Naive thymus-derived CD8-positive, alpha-beta T cell (primary cell): Measurements from ENCODE around the gene NCKAP5. TPM values are rescaled to one million over a fixed set of nuclear protein-coding genes. Genes with fewer than 3 reads are reported as not detected.

Experiments used
- ATAC-seq, 2 donors: fragments of 150-1000 bp; cut with Tn5 transposase in 1 of 2; sonication (Bioruptor Pico), chemical (Tn5 transposase) in 1 of 2; 1 replicate in 1 of 2; 2 replicates in 1 of 2; pipeline ENCODE4 v1.10.0; 2021; ENCODE audit warnings: mild to moderate bottlenecking in 2 of 2, moderate library complexity in 2 of 2
- POLR2A ChIA-PET: fragments of 350-600 bp; sonication (Branson Sonifier 250); formaldehyde crosslinking; loops from one replicate; lab custom pipeline; 2021; ENCODE audit warnings: antibody characterized with exemption; lab: Charles Lee
- DNase-seq, 10 donors: peaks; one replicate each; pipeline versions ENCODE4 v3.0.0 to v3.0.0-alpha.2; 2020 to 2022
- H3K27ac Mint-ChIP-seq, 10 donors: one replicate each; pipeline ENCODE4 v1.8.0; 2020 to 2022; ENCODE audit warnings: mild to moderate bottlenecking in 10 of 10, mixed read lengths in 10 of 10, moderate library complexity in 4 of 10, inconsistent platforms in 1 of 10
- H3K27me3 Mint-ChIP-seq, 5 donors: one replicate each; pipeline ENCODE4 v1.8.0; 2021 to 2022; ENCODE audit warnings: mixed read lengths in 5 of 5
- H3K36me3 Mint-ChIP-seq, 3 donors: one replicate each; pipeline ENCODE4 v1.8.0; 2020 to 2022; ENCODE audit warnings: mixed read lengths in 3 of 3, mild to moderate bottlenecking in 2 of 3, inconsistent platforms in 1 of 3
- H3K4me1 Mint-ChIP-seq, 4 donors: one replicate each; pipeline ENCODE4 v1.8.0; 2021 to 2022; ENCODE audit warnings: mixed read lengths in 4 of 4
- H3K4me3 Mint-ChIP-seq, 10 donors: one replicate each; pipeline ENCODE4 v1.8.0; 2020 to 2022; ENCODE audit warnings: mild to moderate bottlenecking in 10 of 10, mixed read lengths in 10 of 10, moderate library complexity in 6 of 10, inconsistent platforms in 1 of 10
- H3K9me3 Mint-ChIP-seq, 9 donors: one replicate each; pipeline ENCODE4 v1.8.0; 2020 to 2022; ENCODE audit warnings: mixed read lengths in 9 of 9, mild to moderate bottlenecking in 3 of 9, inconsistent platforms in 1 of 9, moderate library complexity in 1 of 9
- polyA plus RNA-seq, 3 donors: library from polyadenylated mRNA; unstranded; fragments of 300-500 nt; fragmentation: Illumina TruSeq; gene quantifications; one replicate each; pipeline ENCODE4 v1.2.3, GENCODE V29; 2021
- total RNA-seq, 8 experiments: library from RNA in 2 of 8; stranded (reverse) in 2 of 8; gene quantifications; one replicate each; pipeline ENCODE4 v1.2.3 and lab custom pipeline; 2021 to 2026

NCKAP5 gene
- total and polyA plus RNA-seq, 5 experiments from 2014 or later: not detected

DNA sequence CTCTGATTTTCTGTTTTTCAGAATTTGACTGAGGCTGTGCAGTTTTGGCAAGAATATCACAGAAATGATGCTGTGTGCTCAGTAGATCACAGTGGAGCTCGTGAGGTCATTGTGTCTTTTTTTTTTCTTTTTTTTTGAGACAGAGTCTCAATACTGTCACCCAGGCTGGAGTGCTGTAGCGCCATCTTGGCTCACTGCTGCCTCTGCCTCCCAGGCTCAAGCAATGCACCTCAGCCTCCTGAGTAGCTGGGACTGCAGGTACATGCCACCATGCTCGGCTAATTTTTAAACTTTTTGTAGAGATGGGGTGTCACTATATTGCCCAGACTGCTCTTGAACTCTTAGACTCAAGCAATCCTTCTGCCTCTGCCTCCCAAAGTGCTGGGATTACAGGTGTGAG, 203.6 kb downstream of the NCKAP5 start:
- Mint-ChIP-seq H3K27ac (no peak overlapping the region), H3K4me3 (no peak overlapping the region)

GRCh38 chr2:133363884-133364283, 204.4 kb downstream of the NCKAP5 start:
- ATAC-seq (no peak), DNase-seq (no peak)
- POLR2A ChIA-PET: no interaction called here
- Mint-ChIP-seq H3K27ac (no peak overlapping the region), H3K4me3 (no peak overlapping the region), H3K4me1 (no peaks in the 10 kb centered on the region), H3K9me3 (peaks cover 0 to 16% (median 2%) of the 10 kb centered on the region in 9 donors), H3K27me3 (peaks cover 0 to 2% (median 0%) of the 10 kb centered on the region in 5 donors), H3K36me3 (no peaks in the 10 kb centered on the region)

More for the DNA sequence above, 203.6 kb downstream of the NCKAP5 start:
- Mint-ChIP-seq H3K36me3 (no peaks in the 10 kb centered on the region), H3K9me3 (peaks cover 0 to 16% (median 0%) of the 10 kb centered on the region in 9 donors), H3K27me3 (peaks cover 0 to 4% (median 0%) of the 10 kb centered on the region in 5 donors), H3K4me1 (no peaks in the 10 kb centered on the region)
- ATAC-seq (no peak), DNase-seq (no peak)
- POLR2A ChIA-PET: no interaction called here

DNA sequence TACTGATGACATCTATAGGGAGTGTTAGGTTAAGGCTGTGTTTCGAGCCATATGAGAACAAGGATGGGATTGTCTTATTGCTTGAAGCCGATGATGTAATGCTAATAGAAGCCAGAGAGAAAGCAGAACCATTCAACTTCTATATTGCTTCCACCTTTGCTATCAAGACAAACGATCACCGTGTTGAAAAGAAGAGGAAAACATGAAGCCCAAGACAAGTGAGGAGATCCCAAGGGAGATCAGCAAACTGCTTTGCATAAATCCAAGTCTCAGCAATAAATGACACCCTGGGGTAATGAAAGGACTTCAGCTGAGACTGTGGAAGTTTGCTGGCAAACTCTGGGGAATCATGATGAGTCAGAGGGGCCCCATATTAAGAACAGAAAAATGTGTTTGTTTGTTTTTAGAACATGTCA, 206.2 kb downstream of the NCKAP5 start:
- no peak for DNase-seq
- H3K4me1 Mint-ChIP-seq: no peaks in the 10 kb centered on the region
- POLR2A ChIA-PET: no interaction called here
- no peaks in the 10 kb centered on the region for H3K36me3 Mint-ChIP-seq
- peaks cover 0 to 5% (median 2%) of the 10 kb centered on the region in 5 donors for H3K27me3 Mint-ChIP-seq
- ATAC-seq: no peak
- peaks cover 0 to 16% (median 0%) of the 10 kb centered on the region in 9 donors for H3K9me3 Mint-ChIP-seq
- H3K27ac Mint-ChIP-seq: no peak overlapping the region
- H3K4me3 Mint-ChIP-seq: no peak overlapping the region

GRCh38 chr2:133360882-133361281, 207.4 kb downstream of the NCKAP5 start:
- no peak overlapping the region for H3K27ac Mint-ChIP-seq
- no peaks in the 10 kb centered on the region for H3K36me3 Mint-ChIP-seq
- H3K9me3 Mint-ChIP-seq: peaks cover 0 to 16% (median 0%) of the 10 kb centered on the region in 9 donors
- no peak overlapping the region for H3K4me3 Mint-ChIP-seq
- DNase-seq (no peak), ATAC-seq (no peak)
- no peaks in the 10 kb centered on the region for H3K4me1 Mint-ChIP-seq
- POLR2A ChIA-PET: no interaction called here
- peaks cover 0 to 5% (median 2%) of the 10 kb centered on the region in 5 donors for H3K27me3 Mint-ChIP-seq

- peaks cover 0 to 16% (median 0%) of the 10 kb centered on the region in 9 donors for H3K9me3 Mint-ChIP-seq
- H3K27me3 Mint-ChIP-seq: peaks cover 0 to 5% (median 2%) of the 10 kb centered on the region in 5 donors
- POLR2A ChIA-PET: no interaction called here
- DNase-seq: no peak
- no peak for ATAC-seq
- no peaks in the 10 kb centered on the region for H3K4me1 Mint-ChIP-seq
- H3K36me3 Mint-ChIP-seq: no peaks in the 10 kb centered on the region
- H3K27ac Mint-ChIP-seq: no peak overlapping the region
- H3K4me3 Mint-ChIP-seq: no peak overlapping the region
Observed at GRCh38 chr2:133360190-133360589, 208.1 kb downstream of the NCKAP5 start.

DNA sequence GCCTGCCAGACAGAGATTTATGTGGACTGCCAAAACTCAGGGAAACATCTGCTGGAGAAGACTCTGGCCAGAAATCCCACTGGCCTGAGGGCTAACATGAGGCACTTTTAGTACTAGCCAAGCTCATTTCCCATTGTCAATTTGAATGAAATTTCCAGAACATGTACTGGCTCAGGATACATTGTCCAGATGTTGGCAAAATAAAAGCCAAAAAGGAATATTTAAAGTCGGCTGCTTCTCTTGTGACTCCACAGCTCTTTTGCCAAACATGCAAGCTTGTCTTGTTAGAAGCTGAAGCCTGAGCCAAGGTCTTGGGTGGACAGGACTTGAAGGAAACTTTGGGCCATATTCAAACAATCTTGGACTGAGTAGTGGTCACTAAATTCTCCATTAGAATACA, 215.5 kb downstream of the NCKAP5 start:
- H3K36me3 Mint-ChIP-seq: no peaks in the 10 kb centered on the region
- H3K9me3 Mint-ChIP-seq: peaks cover 0 to 18% (median 4%) of the 10 kb centered on the region in 9 donors
- H3K4me1 Mint-ChIP-seq: no peaks in the 10 kb centered on the region
- DNase-seq: no peak
- ATAC-seq: no peak
- POLR2A ChIA-PET: no interaction called here
- peaks cover 0 to 5% (median 0%) of the 10 kb centered on the region in 5 donors for H3K27me3 Mint-ChIP-seq
- H3K27ac Mint-ChIP-seq: no peak overlapping the region
- H3K4me3 Mint-ChIP-seq: no peak overlapping the region

DNA sequence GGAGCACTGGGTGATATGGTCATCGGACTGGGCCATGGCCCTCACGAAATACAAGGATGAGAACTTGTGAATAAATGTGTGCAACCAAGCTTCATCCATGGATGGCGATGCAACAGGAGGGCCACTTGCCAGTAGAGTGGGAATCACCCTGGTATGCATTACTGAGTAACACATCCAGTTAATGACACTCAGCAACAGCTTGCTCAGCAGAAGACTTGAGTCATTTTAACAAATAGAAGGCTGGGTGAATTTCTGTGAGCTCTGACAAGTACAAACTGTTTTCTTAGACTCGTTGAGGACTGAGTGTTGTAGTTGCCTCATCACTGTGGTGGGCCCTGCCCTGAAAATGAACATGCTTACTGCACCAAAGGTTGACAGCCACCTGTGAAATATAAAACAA, 221.6 kb downstream of the NCKAP5 start:
- no peaks in the 10 kb centered on the region for H3K4me1 Mint-ChIP-seq
- no peaks in the 10 kb centered on the region for H3K36me3 Mint-ChIP-seq
- H3K4me3 Mint-ChIP-seq: no peak overlapping the region
- peaks cover 0 to 21% (median 2%) of the 10 kb centered on the region in 9 donors for H3K9me3 Mint-ChIP-seq
- DNase-seq (no peak), ATAC-seq (no peak)
- peaks cover 0 to 8% (median 0%) of the 10 kb centered on the region in 5 donors for H3K27me3 Mint-ChIP-seq
- POLR2A ChIA-PET: no interaction called here
- no peak overlapping the region for H3K27ac Mint-ChIP-seq

GRCh38 chr2:133345638-133346037, 222.6 kb downstream of the NCKAP5 start:
- H3K4me1 Mint-ChIP-seq: no peaks in the 10 kb centered on the region
- ATAC-seq: no peak
- no peak overlapping the region for H3K27ac Mint-ChIP-seq
- H3K9me3 Mint-ChIP-seq: peaks cover 0 to 11% (median 0%) of the 10 kb centered on the region in 9 donors
- no peak for DNase-seq
- H3K4me3 Mint-ChIP-seq: no peak overlapping the region
- POLR2A ChIA-PET: no interaction called here
- H3K27me3 Mint-ChIP-seq: peaks cover 0 to 8% (median 0%) of the 10 kb centered on the region in 5 donors
- H3K36me3 Mint-ChIP-seq: no peaks in the 10 kb centered on the region

DNA sequence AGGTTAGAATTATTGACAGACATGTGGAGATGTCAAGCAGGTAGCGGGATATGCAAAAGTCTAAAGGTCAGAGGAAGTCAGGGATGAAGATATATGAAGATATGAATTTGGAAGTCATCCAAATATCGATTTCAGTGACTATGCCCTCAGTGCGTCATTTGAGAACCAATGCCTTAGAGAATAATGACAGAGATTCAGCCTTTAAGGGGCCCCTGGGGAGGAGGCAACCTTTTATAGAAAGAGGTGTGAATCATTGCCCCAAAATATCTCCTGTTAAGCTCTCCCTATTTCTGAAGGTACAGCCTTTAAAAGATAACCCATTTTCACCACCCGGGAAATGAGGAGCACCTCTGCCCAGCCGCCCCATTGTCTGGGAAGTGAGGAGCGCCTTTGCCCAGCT, 223.4 kb downstream of the NCKAP5 start:
- POLR2A ChIA-PET: no interaction called here
- peaks cover 0 to 8% (median 0%) of the 10 kb centered on the region in 5 donors for H3K27me3 Mint-ChIP-seq
- no peaks in the 10 kb centered on the region for H3K4me1 Mint-ChIP-seq
- H3K4me3 Mint-ChIP-seq: no peak overlapping the region
- H3K27ac Mint-ChIP-seq: no peak overlapping the region
- no peak for ATAC-seq
- peaks cover 0 to 11% (median 0%) of the 10 kb centered on the region in 9 donors for H3K9me3 Mint-ChIP-seq
- no peak for DNase-seq
- no peaks in the 10 kb centered on the region for H3K36me3 Mint-ChIP-seq

- no peak overlapping the region for H3K27ac Mint-ChIP-seq
- H3K4me3 Mint-ChIP-seq: no peak overlapping the region
- peaks cover 0 to 11% (median 0%) of the 10 kb centered on the region in 9 donors for H3K9me3 Mint-ChIP-seq
- H3K4me1 Mint-ChIP-seq: no peaks in the 10 kb centered on the region
- POLR2A ChIA-PET: no interaction called here
- DNase-seq (no peak), ATAC-seq (no peak)
- H3K27me3 Mint-ChIP-seq: peaks cover 0 to 8% (median 0%) of the 10 kb centered on the region in 5 donors
- H3K36me3 Mint-ChIP-seq: no peaks in the 10 kb centered on the region
Observed at GRCh38 chr2:133343018-133343352, 225.3 kb downstream of the NCKAP5 start.

DNA sequence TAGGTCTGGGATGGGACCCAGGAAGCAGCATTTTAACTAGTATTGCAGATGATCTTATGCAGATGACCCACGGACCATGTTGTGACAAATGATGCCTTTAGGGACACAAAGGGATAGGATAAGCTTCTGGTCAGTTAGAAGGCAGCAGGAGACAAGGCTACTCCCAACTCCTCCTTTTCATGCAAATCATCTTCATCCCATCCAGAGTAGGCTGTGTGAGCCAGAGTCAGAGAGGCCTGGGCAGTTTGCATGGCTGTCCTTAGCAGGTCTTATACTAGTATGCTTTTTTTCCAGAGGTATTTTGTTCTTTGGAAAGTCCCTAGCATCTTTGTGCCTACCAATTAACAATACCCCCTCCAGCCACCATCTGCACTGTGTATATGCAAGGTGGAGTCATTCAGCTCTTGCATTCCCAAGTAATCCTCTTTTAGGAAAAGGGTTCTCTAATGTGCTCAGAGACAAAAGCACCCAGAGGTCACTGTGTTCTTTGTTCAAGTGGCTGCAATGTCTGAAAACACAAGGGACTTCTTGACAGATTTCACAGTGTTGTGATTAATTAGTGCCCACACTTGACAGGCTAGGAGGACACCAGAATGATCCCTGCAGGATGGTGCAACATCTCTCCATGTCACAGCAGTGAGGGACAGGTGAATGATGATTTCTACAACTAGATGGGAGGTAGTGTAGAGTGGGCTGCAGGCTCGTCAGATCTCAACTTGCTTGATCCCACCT, 225.8 kb downstream of the NCKAP5 start:
- POLR2A ChIA-PET: no interaction called here
- H3K36me3 Mint-ChIP-seq: no peaks in the 10 kb centered on the region
- no peak overlapping the region for H3K27ac Mint-ChIP-seq
- no peak overlapping the region for H3K4me3 Mint-ChIP-seq
- H3K27me3 Mint-ChIP-seq: peaks cover 0 to 8% (median 0%) of the 10 kb centered on the region in 5 donors
- no peaks in the 10 kb centered on the region for H3K4me1 Mint-ChIP-seq
- peaks cover 0 to 11% (median 0%) of the 10 kb centered on the region in 9 donors for H3K9me3 Mint-ChIP-seq
- no peak for ATAC-seq
- DNase-seq: no peak

- ATAC-seq (no peak), DNase-seq (no peak)
- POLR2A ChIA-PET: no interaction called here
- H3K4me3 Mint-ChIP-seq: no peak overlapping the region
- no peak overlapping the region for H3K27ac Mint-ChIP-seq
- peaks cover 0 to 8% (median 0%) of the 10 kb centered on the region in 5 donors for H3K27me3 Mint-ChIP-seq
- H3K36me3 Mint-ChIP-seq: no peaks in the 10 kb centered on the region
- peaks cover 0 to 11% (median 0%) of the 10 kb centered on the region in 9 donors for H3K9me3 Mint-ChIP-seq
- H3K4me1 Mint-ChIP-seq: no peaks in the 10 kb centered on the region
Observed at GRCh38 chr2:133341575-133341974, 226.7 kb downstream of the NCKAP5 start.

- Mint-ChIP-seq H3K36me3 (no peaks in the 10 kb centered on the region), H3K9me3 (peaks cover 0 to 2% (median 0%) of the 10 kb centered on the region in 9 donors), H3K4me3 (no peak overlapping the region), H3K27ac (no peak overlapping the region), H3K4me1 (no peaks in the 10 kb centered on the region), H3K27me3 (peaks cover 0 to 1% (median 0%) of the 10 kb centered on the region in 5 donors)
- POLR2A ChIA-PET: no interaction called here
- ATAC-seq (no peak), DNase-seq (no peak)
Observed at GRCh38 chr2:133338224-133338623, 230.0 kb downstream of the NCKAP5 start.
